OCI-LY3 (cell line): ENCODE results near the gene PEX16.
"Not testable (repeated sequence)": the region's sequence is repeated elsewhere in the genome, so short reads cannot be mapped to it uniquely, and the experiment has no call there.

Source experiments
- H2AFZ ChIP-seq: fragments of 200-600, 300-600 bp; shearing (Covaris generic); 2 replicates; pipeline ENCODE4 v1.6.0; 2014; ENCODE audit warnings: antibody characterized with exemption, low read depth, low read length
- H3K27ac ChIP-seq: fragments of 200-600, 300-600 bp; sonication (generic); 2 replicates; pipeline ENCODE4 v1.5.1; 2014; ENCODE audit warnings: mild to moderate bottlenecking, low read length, moderate library complexity, mixed read lengths
- H3K27me3 ChIP-seq: fragments of 200-600, 300-600 bp; sonication (generic); 2 replicates; pipeline ENCODE4 v1.6.1; 2014; ENCODE audit warnings: low read depth, low read length, mixed read lengths
- H3K36me3 ChIP-seq: fragments of 200-600, 300-600 bp; sonication (generic); replicated peaks from 2 replicates; pipeline ENCODE3; 2014; ENCODE audit warnings: low read depth, low read length, mixed read lengths
- H3K4me1 ChIP-seq: fragments of 300-600, 200-600 bp; sonication (generic); 2 replicates; pipeline ENCODE4 v1.6.1; 2014; ENCODE audit warnings: low read length, mixed read lengths
- H3K4me2 ChIP-seq: fragments of 200-600, 300-600 bp; sonication (generic); 2 replicates; pipeline ENCODE4 v1.6.1; 2014; ENCODE audit warnings: low read length, mixed read lengths
- H3K4me3 ChIP-seq: fragments of 300-600, 200-600 bp; sonication (generic); 2 replicates; pipeline ENCODE4 v1.5.1; 2014; ENCODE audit warnings: antibody characterized with exemption, mild to moderate bottlenecking, low read length, moderate library complexity
- H3K79me2 ChIP-seq: fragments of 300-600, 200-600 bp; shearing (Covaris generic); 2 replicates; pipeline ENCODE4 v1.6.1; 2014; ENCODE audit warnings: mild to moderate bottlenecking, low read length, mixed read lengths
- H3K9ac ChIP-seq: fragments of 300-600, 200-600 bp; shearing (Covaris generic); 2 replicates; pipeline ENCODE4 v1.6.0; 2014; ENCODE audit warnings: mild to moderate bottlenecking, low read length, moderate library complexity
- H3K9me3 ChIP-seq: fragments of 200-600, 300-600 bp; shearing (Covaris generic); 2 replicates; pipeline ENCODE4 v1.6.1; 2014; ENCODE audit warnings: low read length, mixed read lengths; ENCODE audit not compliant: insufficient read depth
- H4K20me1 ChIP-seq: fragments of 200-600, 300-600 bp; sonication (generic); 2 replicates; pipeline ENCODE4 v1.6.1; 2016; ENCODE audit warnings: low read length, mixed read lengths; ENCODE audit not compliant: insufficient read depth
- CTCF ChIP-seq: fragments of 200-600, 300-600 bp; sonication (generic); IDR thresholded peaks from 2 replicates; pipeline ENCODE4 v1.5.1; 2014; ENCODE audit warnings: antibody characterized with exemption, low read length, low read depth
- EZH2phosphoT487 ChIP-seq: fragments of 200-600 bp; shearing (Covaris generic); IDR thresholded peaks from 2 replicates; pipeline ENCODE4 v1.6.1; 2018; ENCODE audit warnings: antibody characterized with exemption, mixed run types, low read depth

PEX16 gene

GRCh38 chr11:45904309-45904915, 13.3 kb downstream of the PEX16 start:
- Histone ChIP-seq H3K4me3 (no peak overlapping the region), H2AFZ (no peak overlapping the region), H3K9me3 (no peaks in the 10 kb centered on the region), H3K27ac (no peak overlapping the region), H3K4me1 (no peaks in the 10 kb centered on the region; the same call in 1 of the 2 replicates), H3K79me2 (no peaks in the 10 kb centered on the region), H3K27me3 (no peaks in the 10 kb centered on the region), H4K20me1 (no peaks in the 10 kb centered on the region), H3K4me2 (no peak overlapping the region), H3K9ac (no peak overlapping the region), H3K36me3 (no peaks in the 10 kb centered on the region)
- TF ChIP-seq CTCF (no peak), EZH2phosphoT487 (no peak)

- H3K36me3 ChIP-seq = no peaks in the 10 kb centered on the region
- TF ChIP-seq EZH2phosphoT487 = no peak
- no peak for TF ChIP-seq CTCF
- H4K20me1 ChIP-seq = no peaks in the 10 kb centered on the region
- H3K9me3 ChIP-seq = no peaks in the 10 kb centered on the region
- no peaks in the 10 kb centered on the region for H3K79me2 ChIP-seq
- H3K27me3 ChIP-seq = no peaks in the 10 kb centered on the region
- no peak overlapping the region for H3K9ac ChIP-seq
- no peak overlapping the region for H3K4me3 ChIP-seq
- H2AFZ ChIP-seq = no peak overlapping the region
- H3K4me1 ChIP-seq = no peaks in the 10 kb centered on the region; the same call in 1 of the 2 replicates
- no peak overlapping the region for H3K4me2 ChIP-seq
- H3K27ac ChIP-seq = no peak overlapping the region
These were observed 15.0 kb downstream of the PEX16 start for GRCh38 chr11:45902452-45903380.

- no peaks in the 10 kb centered on the region for H3K79me2 ChIP-seq
- H2AFZ ChIP-seq = no peak overlapping the region
- H3K27me3 ChIP-seq = no peaks in the 10 kb centered on the region
- no peaks in the 10 kb centered on the region for H3K9me3 ChIP-seq
- no peak overlapping the region for H3K4me3 ChIP-seq
- no peak overlapping the region for H3K4me2 ChIP-seq
- H3K4me1 ChIP-seq = no peaks in the 10 kb centered on the region; the same call in 1 of the 2 replicates
- H3K36me3 ChIP-seq = no peaks in the 10 kb centered on the region
- H3K9ac ChIP-seq = no peak overlapping the region
- H3K27ac ChIP-seq = no peak overlapping the region
- TF ChIP-seq CTCF = no peak
- TF ChIP-seq EZH2phosphoT487 = no peak
- no peaks in the 10 kb centered on the region for H4K20me1 ChIP-seq
These were observed 16.1 kb downstream of the PEX16 start for GRCh38 chr11:45901626-45902025.

GRCh38 chr11:45900916-45901617, 16.6 kb downstream of the PEX16 start:
- H3K9ac ChIP-seq = no peak overlapping the region
- no peak overlapping the region for H3K4me3 ChIP-seq
- no peak overlapping the region for H3K27ac ChIP-seq
- H2AFZ ChIP-seq = no peak overlapping the region
- H3K36me3 ChIP-seq = no peaks in the 10 kb centered on the region
- no peaks in the 10 kb centered on the region for H3K79me2 ChIP-seq
- H3K4me2 ChIP-seq = no peak overlapping the region
- TF ChIP-seq CTCF (no peak), EZH2phosphoT487 (no peak)
- H3K4me1 ChIP-seq = no peaks in the 10 kb centered on the region; the same call in 1 of the 2 replicates
- H4K20me1 ChIP-seq = no peaks in the 10 kb centered on the region
- H3K27me3 ChIP-seq = no peaks in the 10 kb centered on the region
- H3K9me3 ChIP-seq = no peaks in the 10 kb centered on the region

- H3K4me3 ChIP-seq, H2AFZ ChIP-seq, H4K20me1 ChIP-seq, H3K4me1 ChIP-seq, H3K27me3 ChIP-seq, H3K9me3 ChIP-seq, H3K79me2 ChIP-seq, H3K9ac ChIP-seq, H3K36me3 ChIP-seq, H3K4me2 ChIP-seq, H3K27ac ChIP-seq: not testable (repeated sequence)
These were observed 17.4 kb downstream of the PEX16 start for GRCh38 chr11:45900175-45900800.
